A549 treated with DMSO at 1 μM for 4 hours (cell line): ENCODE measurements around the gene SMPD4. TPM values are rescaled to one million over a fixed set of nuclear protein-coding genes. Genes with fewer than 3 reads are reported as not detected.

Experiments used
- total RNA-seq: library from RNA; stranded (reverse); fragments of 200-300 nt; extraction: Qiagen RNA extraction; gene quantifications from 5 replicates; pipeline ENCODE4 v1.2.3, GENCODE V29; 2022; ENCODE audit warnings: low read depth

The SMPD4 gene, protein sequence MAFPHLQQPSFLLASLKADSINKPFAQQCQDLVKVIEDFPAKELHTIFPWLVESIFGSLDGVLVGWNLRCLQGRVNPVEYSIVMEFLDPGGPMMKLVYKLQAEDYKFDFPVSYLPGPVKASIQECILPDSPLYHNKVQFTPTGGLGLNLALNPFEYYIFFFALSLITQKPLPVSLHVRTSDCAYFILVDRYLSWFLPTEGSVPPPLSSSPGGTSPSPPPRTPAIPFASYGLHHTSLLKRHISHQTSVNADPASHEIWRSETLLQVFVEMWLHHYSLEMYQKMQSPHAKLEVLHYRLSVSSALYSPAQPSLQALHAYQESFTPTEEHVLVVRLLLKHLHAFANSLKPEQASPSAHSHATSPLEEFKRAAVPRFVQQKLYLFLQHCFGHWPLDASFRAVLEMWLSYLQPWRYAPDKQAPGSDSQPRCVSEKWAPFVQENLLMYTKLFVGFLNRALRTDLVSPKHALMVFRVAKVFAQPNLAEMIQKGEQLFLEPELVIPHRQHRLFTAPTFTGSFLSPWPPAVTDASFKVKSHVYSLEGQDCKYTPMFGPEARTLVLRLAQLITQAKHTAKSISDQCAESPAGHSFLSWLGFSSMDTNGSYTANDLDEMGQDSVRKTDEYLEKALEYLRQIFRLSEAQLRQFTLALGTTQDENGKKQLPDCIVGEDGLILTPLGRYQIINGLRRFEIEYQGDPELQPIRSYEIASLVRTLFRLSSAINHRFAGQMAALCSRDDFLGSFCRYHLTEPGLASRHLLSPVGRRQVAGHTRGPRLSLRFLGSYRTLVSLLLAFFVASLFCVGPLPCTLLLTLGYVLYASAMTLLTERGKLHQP
- 68.8 to 82.2 TPM (median 73.9 TPM) in 5 replicates for total RNA-seq

DNA sequence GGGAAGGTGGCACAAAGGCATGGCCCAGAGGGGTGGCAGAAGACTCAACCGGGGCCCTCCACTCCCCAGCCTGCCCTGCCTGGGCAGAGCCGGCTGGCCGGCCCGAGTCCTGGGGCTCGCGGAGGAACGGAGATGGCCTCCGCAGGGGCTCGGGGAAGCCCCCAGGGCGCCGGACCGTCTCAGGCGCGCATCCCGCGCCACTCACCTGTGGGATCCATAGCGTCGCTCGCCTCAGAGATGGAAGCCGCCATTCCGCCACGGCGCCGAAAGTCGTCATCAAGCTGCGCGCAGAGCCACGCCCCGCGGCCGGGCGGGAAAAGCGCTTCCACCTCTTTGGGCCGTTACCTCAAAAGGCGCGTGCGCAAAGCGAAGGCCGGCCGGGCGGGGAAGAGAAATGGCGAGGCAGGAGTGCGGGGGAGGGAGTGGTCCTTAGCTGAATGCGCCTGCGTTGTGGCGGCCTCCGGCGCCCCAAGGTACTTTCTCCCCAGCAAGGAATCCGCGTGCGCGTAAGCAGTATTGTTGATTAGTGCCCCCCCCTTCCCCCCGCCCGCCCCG lies at the start of gene SMPD4:
SMPD4 (minus strand) TSS at position 278 of the 555 bp plus-strand sequence. CDS start 5,010 bp downstream, outside the sequence.

DNA sequence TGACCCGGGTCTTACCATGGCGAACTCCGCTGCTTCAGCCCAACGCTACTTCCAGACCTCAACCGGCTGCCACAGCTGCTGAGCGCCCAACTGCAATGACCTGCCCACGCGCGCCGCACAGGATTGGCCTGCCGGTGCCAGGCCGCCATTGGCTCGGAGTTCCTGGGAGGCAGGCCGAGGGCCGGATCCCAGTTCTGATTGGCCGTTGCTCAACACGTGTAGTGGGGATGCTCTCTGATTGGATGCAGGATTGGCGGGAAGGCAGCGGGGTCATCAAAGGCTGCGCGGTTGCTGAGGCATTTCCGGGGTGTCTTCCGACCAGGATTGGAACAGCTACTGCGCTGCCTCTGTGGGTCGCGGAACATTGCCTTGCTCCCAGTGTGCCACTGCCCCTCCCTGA lies 16.9 kb upstream of the SMPD4 start, which contains the start of gene TUBA3E:
TUBA3E (minus strand) TSS at position 97 of the 400 bp plus-strand sequence; CDS start at position 18, 79 bp downstream.

DNA sequence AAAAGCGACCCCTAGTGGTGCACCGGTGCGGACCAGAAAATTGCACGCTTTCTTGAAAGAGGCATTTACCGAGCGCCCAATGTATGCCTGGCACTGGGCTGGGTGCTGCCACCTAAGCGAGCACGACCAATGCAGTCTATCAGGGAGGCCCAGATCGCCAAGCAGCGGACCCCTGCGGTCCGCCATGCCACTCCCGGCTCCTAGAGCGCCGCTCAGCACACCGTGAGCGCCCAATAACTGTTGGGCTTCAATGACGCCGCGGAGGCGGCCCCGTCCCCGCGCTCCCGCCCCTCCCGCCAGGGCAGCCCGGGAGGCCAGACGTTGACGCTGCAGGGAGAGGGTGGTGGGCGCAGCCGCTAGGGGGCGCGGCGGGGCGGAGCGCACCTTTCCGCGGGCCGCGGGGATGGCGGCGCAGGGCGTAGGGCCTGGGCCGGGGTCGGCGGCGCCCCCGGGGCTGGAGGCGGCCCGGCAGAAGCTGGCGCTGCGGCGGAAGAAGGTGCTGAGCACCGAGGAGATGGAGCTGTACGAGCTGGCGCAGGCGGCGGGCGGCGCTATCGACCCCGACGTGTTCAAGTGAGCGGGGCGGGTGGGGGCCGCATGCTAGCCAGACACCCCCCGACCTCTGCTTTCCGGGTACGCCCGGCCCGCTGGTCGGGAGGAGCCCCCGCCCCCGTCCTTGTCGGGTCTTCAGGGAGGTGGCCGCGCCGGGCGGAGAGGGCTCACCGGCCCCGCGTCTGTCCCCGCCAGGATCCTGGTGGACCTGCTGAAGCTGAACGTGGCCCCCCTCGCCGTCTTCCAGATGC lies 679 bp upstream of the SMPD4 start, which contains the start of gene MZT2B:
MZT2B (plus strand) TSS at position 383 of the 803 bp plus-strand sequence; CDS start at position 404, 21 bp downstream.

DNA sequence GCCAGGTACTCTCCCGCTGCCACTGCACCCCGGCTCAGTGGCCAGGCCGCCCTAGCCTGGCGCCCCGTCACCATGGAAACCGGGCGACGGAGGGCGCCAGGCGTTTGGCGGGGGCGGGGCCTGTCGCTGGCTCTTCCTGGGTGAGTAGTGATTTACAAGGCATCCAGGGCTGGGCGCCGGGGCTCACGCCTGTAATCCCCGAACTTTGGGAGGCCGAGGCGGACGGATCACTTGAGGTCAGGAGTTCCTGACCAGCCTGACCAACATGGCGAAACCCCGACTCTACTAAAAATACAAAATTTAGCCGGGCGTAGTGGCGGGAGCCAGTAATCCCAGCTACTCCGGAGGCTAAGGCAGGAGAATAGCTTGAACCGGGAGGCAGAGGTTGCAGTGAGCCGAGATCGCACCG lies 36.4 kb downstream of the SMPD4 start, which contains the start of gene CCDC74B:
CCDC74B (minus strand) TSS at position 107 of the 409 bp plus-strand sequence. CDS start 116 bp downstream, outside the sequence.

DNA sequence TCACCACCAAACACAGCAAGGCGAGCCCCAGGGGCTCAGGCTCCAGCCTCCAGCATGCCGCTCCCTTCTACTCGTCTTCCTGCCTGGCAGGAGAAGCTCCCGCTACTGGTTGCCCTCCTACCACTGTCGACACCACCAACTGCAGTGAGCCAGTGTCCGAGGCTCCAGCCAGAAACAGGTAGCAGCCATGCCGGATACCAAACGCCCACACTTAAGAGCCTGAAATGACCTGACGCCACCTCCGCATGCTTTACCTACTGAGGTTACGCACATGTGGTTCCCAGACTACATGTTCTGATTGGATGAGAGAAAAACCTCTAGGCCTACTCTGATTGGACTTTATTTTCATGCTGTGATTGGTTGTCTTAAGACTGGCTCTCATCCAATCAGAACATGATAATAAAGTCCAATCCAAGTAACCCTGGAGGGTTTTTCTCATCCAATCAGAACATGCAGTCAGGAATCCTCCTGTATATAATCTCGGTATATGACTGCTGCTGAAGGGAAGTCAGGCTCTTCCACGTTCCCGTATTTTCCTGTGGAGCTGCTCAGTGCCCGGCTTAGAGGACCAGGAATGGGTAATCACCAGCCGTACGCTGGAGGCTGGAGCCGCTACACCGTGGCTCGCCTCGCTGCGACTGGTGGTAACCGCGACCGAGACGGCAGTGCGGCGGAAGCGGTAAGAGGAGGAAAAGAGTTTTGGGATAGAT lies 52.1 kb downstream of the SMPD4 start, which contains the start of gene POTEF:
POTEF (minus strand) TSS at position 103 of the 710 bp plus-strand sequence. CDS start 8,707 bp downstream, outside the sequence.

Other genes with a start within 250 kb of the SMPD4 start
- gene RAB6C, start 201.9 kb downstream of the SMPD4 start, total RNA-seq, result not detected in 5 replicates
- 0.03 to 0.07 TPM in 2 of 5 replicates, not detected in the others for gene POTEF, start 52.4 kb downstream of the SMPD4 start, total RNA-seq
- 6.1 to 7.5 TPM (median 6.6 TPM) in 5 replicates for gene CCDC74B, start 36.5 kb downstream of the SMPD4 start, total RNA-seq
- gene MZT2B, start 660 bp upstream of the SMPD4 start, total RNA-seq, result 268 to 425 TPM (median 399 TPM) in 5 replicates
- gene TUBA3E, start 16.8 kb upstream of the SMPD4 start, total RNA-seq, result not detected in 5 replicates
- gene IMP4, start 161.3 kb upstream of the SMPD4 start, total RNA-seq, result 138 to 176 TPM (median 154 TPM) in 5 replicates
- 24.9 to 32.1 TPM (median 29.4 TPM) in 5 replicates for gene PTPN18, start 174.5 kb upstream of the SMPD4 start, total RNA-seq